DND-41 (cell line): ENCODE results near the gene SPRY4.

ENCODE experiments used
- CTCF ChIP-seq: IDR thresholded peaks from 2 replicates; pipeline ENCODE4 v1.5.1; 2012; ENCODE audit warnings: borderline replicate concordance, low read length, moderate library complexity, mild to moderate bottlenecking; ENCODE audit not compliant: poor library complexity, severe bottlenecking; ENCODE audit errors: extremely low read depth
- EZH2 ChIP-seq: IDR thresholded peaks from 3 replicates; pipeline ENCODE4 v1.6.1; 2012; ENCODE audit warnings: borderline replicate concordance, low read depth, mild to moderate bottlenecking, moderate library complexity, low read length, inconsistent platforms; ENCODE audit not compliant: severe bottlenecking

GRCh38 chr5:142360051-142360498, 35.3 kb upstream of the SPRY4 start:
- TF ChIP-seq CTCF (no peak), EZH2 (no peak)
